GM19468 (cell line): ENCODE data around the gene PPIB.
A peak's percentile ranks its signal among the peaks of the same experiment; 100 is the strongest.

ENCODE experiments used
- ATAC-seq: cut with Tn5 transposase; IDR thresholded peaks from one replicate; pipeline ENCODE4 v1.9.1; 2021; ENCODE audit warnings: mild to moderate bottlenecking, moderate library complexity, moderate number of reproducible peaks; ENCODE audit not compliant: unreplicated experiment; ENCODE audit errors: extremely low read depth

PPIB gene

GRCh38 chr15:64158363-64159134 lies 4.3 kb downstream of the PPIB start:
- ATAC-seq: no peak

GRCh38 chr15:64157599-64158125 lies 5.2 kb downstream of the PPIB start:
- ATAC-seq: no peak

GRCh38 chr15:64156652-64157331 lies 6.0 kb downstream of the PPIB start:
- no peak for ATAC-seq

- ATAC-seq: no peak
Observed at GRCh38 chr15:64155802-64156651, 6.8 kb downstream of the PPIB start.

GRCh38 chr15:64153480-64154367 lies 9.1 kb downstream of the PPIB start:
- peak; percentile 60 for ATAC-seq

- ATAC-seq: no peak
Observed at GRCh38 chr15:64152507-64153387, 10.1 kb downstream of the PPIB start.

- no peak for ATAC-seq
Observed at GRCh38 chr15:64151727-64152506, 10.9 kb downstream of the PPIB start, which contains the start of gene SNX22. Gene SNX22 (plus strand): TSS chr15:64151731. CDS start chr15:64151776, 45 bp downstream.

GRCh38 chr15:64149893-64150578 lies 12.8 kb downstream of the PPIB start:
- no peak for ATAC-seq

GRCh38 chr15:64149424-64149823 lies 13.4 kb downstream of the PPIB start:
- no peak for ATAC-seq

- no peak for ATAC-seq
Observed at GRCh38 chr15:64148581-64148980, 14.2 kb downstream of the PPIB start.

GRCh38 chr15:64148168-64148567 lies 14.7 kb downstream of the PPIB start:
- no peak for ATAC-seq

- ATAC-seq: no peak
Observed at GRCh38 chr15:64146885-64147681, 15.7 kb downstream of the PPIB start.

GRCh38 chr15:64146520-64146884 lies 16.3 kb downstream of the PPIB start:
- ATAC-seq: no peak

GRCh38 chr15:64146041-64146440 lies 16.8 kb downstream of the PPIB start:
- ATAC-seq: no peak

- ATAC-seq: peak; percentile 77
Observed at GRCh38 chr15:64144565-64145281, 18.1 kb downstream of the PPIB start.

- no peak for ATAC-seq
Observed at GRCh38 chr15:64144192-64144564, 18.6 kb downstream of the PPIB start.
